ENCODE data around the gene DRC7. TPM values are rescaled to one million over a fixed set of nuclear protein-coding genes. Genes with fewer than 3 reads are reported as not detected.
"Not testable (repeated sequence)": the region's sequence is repeated elsewhere in the genome, so short reads cannot be mapped to it uniquely, and the experiment has no call there.

Gene DRC7
- total and polyA plus RNA-seq, 5 experiments from 2014 or later: not detected

DNA sequence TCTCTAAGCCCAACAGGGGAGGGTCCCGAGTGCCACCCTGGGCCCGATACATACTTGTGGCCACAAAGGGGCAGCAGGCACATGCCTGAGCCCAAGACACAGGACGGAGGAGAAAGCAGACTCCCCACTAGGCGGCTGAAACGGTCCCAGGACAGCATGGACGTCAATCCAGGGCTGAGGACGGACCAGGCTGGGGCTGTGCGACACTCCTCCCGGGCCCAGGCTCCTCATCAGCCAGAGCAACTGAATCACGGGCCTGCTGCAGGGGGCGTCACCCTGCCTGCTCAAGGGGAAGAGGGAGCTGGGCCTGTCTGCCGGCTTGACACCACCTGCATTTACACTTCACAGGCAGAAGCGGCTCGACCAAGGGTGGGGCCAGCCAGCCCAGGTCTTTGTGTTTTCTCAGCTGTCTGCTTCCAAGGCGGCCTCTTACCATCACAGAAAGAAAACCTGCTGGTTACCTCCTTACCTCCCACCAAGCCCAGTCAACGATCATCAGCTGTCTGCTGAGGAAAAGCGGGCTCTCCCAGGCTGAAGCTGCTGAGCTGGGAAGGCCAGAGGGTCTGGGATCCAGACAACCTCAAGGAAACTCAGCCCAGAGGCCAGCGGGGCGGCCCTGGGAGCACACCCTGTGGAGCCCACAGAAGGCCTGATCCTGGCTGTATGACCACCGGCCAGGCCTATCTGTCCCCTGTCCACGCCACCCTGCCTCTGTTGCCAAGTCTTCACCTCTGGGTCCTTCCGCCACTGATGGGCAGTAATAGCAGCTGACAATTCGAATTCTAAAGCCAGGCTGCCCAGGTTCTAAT is 81.3 kb downstream of the DRC7 start:
- H3K27me3 Mint-ChIP-seq: no peaks in the 10 kb centered on the region
- no peak overlapping the region for H3K27ac Mint-ChIP-seq
- H3K4me1 Mint-ChIP-seq: no peaks in the 10 kb centered on the region
- POLR2A ChIA-PET: no interaction called here
- DNase-seq (no peak), ATAC-seq (no peak)
- H3K36me3 Mint-ChIP-seq: no peaks in the 10 kb centered on the region
- H3K9me3 Mint-ChIP-seq: no peaks in the 10 kb centered on the region
- H3K4me3 Mint-ChIP-seq: no peak overlapping the region

DNA sequence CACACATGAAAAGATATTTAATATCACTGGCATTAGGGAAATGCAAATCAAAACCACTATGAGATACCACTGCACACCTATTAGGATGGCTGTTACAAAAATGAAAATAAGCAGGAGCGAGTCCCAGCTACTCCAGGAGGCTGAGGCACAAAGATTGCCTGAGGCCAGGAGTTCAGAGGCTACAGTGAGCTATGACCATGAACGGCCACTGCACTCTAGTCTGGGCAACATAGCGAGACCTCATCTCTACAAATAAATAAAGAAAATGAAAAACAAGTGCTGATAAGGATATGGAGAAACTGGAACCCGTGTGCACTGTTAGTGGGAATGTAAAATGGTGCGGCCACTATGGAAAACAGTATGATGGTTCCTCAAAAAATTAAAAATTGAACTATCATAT is 84.1 kb downstream of the DRC7 start:
- DNase-seq (no peak), ATAC-seq (no peak)
- Mint-ChIP-seq H3K27me3 (no peaks in the 10 kb centered on the region), H3K4me3 (no peak overlapping the region), H3K9me3 (no peaks in the 10 kb centered on the region), H3K27ac (no peak overlapping the region), H3K4me1 (no peaks in the 10 kb centered on the region), H3K36me3 (no peaks in the 10 kb centered on the region)
- POLR2A ChIA-PET: no interaction called here

DNA sequence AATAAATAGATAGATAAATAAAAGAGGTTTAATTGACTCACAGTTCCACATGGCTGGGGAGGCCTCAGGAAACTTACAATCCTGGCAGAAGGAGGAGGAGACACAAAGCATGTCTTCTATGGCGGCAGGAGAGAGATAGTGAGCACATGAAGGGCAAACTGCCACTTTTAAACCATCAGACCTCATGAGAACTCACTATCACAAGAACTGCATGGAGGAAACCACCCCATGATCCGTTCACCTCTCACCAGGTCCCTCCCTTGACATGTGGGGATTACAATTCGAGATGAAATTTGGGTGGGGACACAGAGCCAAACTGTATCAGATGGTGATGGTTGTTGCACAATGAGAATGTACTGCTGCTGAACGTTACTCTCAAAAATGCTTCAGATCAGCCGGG is 85.2 kb downstream of the DRC7 start:
- H3K27me3 Mint-ChIP-seq: not testable (repeated sequence)

GRCh38 chr16:57781349-57781740 is 86.7 kb downstream of the DRC7 start:
- POLR2A ChIA-PET: no interaction called here
- H3K36me3 Mint-ChIP-seq: no peaks in the 10 kb centered on the region
- H3K27me3 Mint-ChIP-seq: no peaks in the 10 kb centered on the region
- peaks cover 0 to 4% (median 0%) of the 10 kb centered on the region in 4 donors for H3K4me1 Mint-ChIP-seq
- ATAC-seq (no peak), DNase-seq (no peak)
- H3K27ac Mint-ChIP-seq: no peak overlapping the region
- no peaks in the 10 kb centered on the region for H3K9me3 Mint-ChIP-seq
- H3K4me3 Mint-ChIP-seq: no peak overlapping the region

More for the DNA sequence above, 85.2 kb downstream of the DRC7 start:
- DNase-seq, ATAC-seq, H3K27ac Mint-ChIP-seq, H3K9me3 Mint-ChIP-seq, H3K4me1 Mint-ChIP-seq, POLR2A ChIA-PET, H3K4me3 Mint-ChIP-seq, H3K36me3 Mint-ChIP-seq: not testable (repeated sequence)

Small RNA genes within 50 kb of the gene (microRNA-seq; reads per million reads assigned to microRNA genes)
- gene MIR6772 (ENCODE audit: borderline microRNAs expressed): not detected

Other genes with a start within 250 kb of the DRC7 start
- 10 to 100 TPM; 37.2 to 44.3 TPM for gene CIAPIN1, start 247.4 kb upstream of the DRC7 start, total RNA-seq
- 100 to 1,000 TPM in 2 of 3 donors, 10 to 100 TPM in 1; 81.1 to 143 (median 108) TPM for gene CIAPIN1, start 247.4 kb upstream of the DRC7 start, polyA plus RNA-seq
- 10 to 100 TPM; 35.8 to 38.3 TPM for gene COQ9, start 247.3 kb upstream of the DRC7 start, total RNA-seq
- 10 to 100 TPM; 22.8 to 59.0 (median 29.7) TPM for gene COQ9, start 247.3 kb upstream of the DRC7 start, polyA plus RNA-seq
- 100 to 1,000 TPM; 103 to 104 TPM for gene POLR2C, start 232.1 kb upstream of the DRC7 start, total RNA-seq
- 10 to 100 TPM; 46.7 to 48.6 (median 47.4) TPM for gene POLR2C, start 232.1 kb upstream of the DRC7 start, polyA plus RNA-seq
- 1 to 10 TPM; 3.9 to 4.8 TPM for gene DOK4, start 208.3 kb upstream of the DRC7 start, total RNA-seq
- 1 to 10 TPM; 1.8 to 4.7 (median 3.1) TPM for gene DOK4, start 208.3 kb upstream of the DRC7 start, polyA plus RNA-seq
- gene CCDC102A, start 158.2 kb upstream of the DRC7 start, total RNA-seq: 1 to 10 TPM; 7.0 to 9.7 TPM
- 10 to 100 TPM in 1 of 3 donors, 1 to 10 TPM in 2; 7.8 to 17.0 (median 9.2) TPM for gene CCDC102A, start 158.2 kb upstream of the DRC7 start, polyA plus RNA-seq
- 1 to 10 TPM in 1 of 2 experiments, under 1 TPM in 1; 0.60 to 1.1 TPM for gene ADGRG5, start 152.2 kb upstream of the DRC7 start, total RNA-seq
- gene ADGRG5, start 152.2 kb upstream of the DRC7 start, polyA plus RNA-seq: 10 to 100 TPM in 1 of 3 donors, 1 to 10 TPM in 2; 2.5 to 12.8 (median 4.4) TPM
- under 1 TPM; 0.47 to 0.77 TPM for gene ADGRG1, start 66.2 kb upstream of the DRC7 start, total RNA-seq
- 10 to 100 TPM in 1 of 3 donors, 1 to 10 TPM in 2; 1.3 to 56.5 (median 1.5) TPM for gene ADGRG1, start 66.2 kb upstream of the DRC7 start, polyA plus RNA-seq
- gene ADGRG3, start 26.5 kb upstream of the DRC7 start, total RNA-seq: not detected
- gene ADGRG3, start 26.5 kb upstream of the DRC7 start, polyA plus RNA-seq: not detected
- 10 to 100 TPM; 26.1 to 27.4 TPM for gene KATNB1, start 41.0 kb downstream of the DRC7 start, total RNA-seq
- 10 to 100 TPM; 16.3 to 28.6 (median 20.1) TPM for gene KATNB1, start 41.0 kb downstream of the DRC7 start, polyA plus RNA-seq
- gene KIFC3, start 107.7 kb downstream of the DRC7 start, total RNA-seq: under 1 TPM; 0.36 to 0.44 TPM
- gene KIFC3, start 107.7 kb downstream of the DRC7 start, polyA plus RNA-seq: under 1 TPM in 1 of 3 donors, not detected in 2; 0.23 TPM